GM12872 (cell line): ENCODE measurements around the gene GALNT18.

Experiments used
- TF ChIP-seq, protein P1 (sequence below): IDR thresholded peaks from 3 replicates; pipeline ENCODE4 v1.5.1; 2011; ENCODE audit warnings: low read depth, mild to moderate bottlenecking, low read length, moderate library complexity; ENCODE audit not compliant: insufficient read depth

Gene GALNT18

DNA sequence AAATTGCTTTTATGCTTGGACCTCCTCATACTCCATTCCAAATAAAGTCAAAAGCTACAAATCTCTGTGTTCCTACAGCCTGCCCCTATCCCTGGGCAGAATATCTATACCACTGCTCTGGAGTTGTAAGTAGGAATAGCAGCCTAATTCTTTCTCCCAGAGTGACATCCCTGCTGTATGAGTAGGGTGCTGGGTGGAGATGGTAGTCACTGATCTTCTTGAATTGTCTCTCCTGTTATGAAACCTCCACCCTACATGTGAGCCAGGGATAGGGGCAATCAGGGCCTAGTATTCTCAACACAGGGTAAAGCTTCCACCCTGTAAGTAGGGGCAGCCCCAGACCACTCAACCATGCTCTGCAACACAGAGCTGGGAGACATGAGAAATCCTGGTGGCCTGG is 19.8 kb downstream of the GALNT18 start:
- TF ChIP-seq, protein P1, sequence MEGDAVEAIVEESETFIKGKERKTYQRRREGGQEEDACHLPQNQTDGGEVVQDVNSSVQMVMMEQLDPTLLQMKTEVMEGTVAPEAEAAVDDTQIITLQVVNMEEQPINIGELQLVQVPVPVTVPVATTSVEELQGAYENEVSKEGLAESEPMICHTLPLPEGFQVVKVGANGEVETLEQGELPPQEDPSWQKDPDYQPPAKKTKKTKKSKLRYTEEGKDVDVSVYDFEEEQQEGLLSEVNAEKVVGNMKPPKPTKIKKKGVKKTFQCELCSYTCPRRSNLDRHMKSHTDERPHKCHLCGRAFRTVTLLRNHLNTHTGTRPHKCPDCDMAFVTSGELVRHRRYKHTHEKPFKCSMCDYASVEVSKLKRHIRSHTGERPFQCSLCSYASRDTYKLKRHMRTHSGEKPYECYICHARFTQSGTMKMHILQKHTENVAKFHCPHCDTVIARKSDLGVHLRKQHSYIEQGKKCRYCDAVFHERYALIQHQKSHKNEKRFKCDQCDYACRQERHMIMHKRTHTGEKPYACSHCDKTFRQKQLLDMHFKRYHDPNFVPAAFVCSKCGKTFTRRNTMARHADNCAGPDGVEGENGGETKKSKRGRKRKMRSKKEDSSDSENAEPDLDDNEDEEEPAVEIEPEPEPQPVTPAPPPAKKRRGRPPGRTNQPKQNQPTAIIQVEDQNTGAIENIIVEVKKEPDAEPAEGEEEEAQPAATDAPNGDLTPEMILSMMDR: no peak

DNA sequence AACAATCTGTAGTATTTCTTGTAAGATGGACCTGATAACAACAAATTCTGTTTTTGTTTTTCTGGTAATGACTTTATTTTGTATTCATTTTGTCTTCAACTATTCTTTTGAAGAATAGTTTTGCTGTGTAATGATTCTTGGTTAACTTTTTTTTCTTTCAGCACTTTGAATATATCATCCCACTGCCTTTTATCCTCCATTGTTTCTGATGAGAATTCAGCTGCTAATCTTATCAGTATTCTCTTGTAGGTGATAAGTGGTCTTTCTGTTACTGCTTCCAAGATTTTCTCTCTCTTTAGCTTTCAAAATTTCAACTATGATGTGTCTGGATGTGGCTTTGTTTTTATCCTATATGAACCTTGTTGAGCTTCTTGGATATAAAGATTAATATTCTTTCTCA is 21.5 kb downstream of the GALNT18 start:
- TF ChIP-seq, protein P1: no peak

- TF ChIP-seq, protein P1: no peak
These were observed 23.6 kb downstream of the GALNT18 start for GRCh38 chr11:11598243-11598642.

- TF ChIP-seq, protein P1: no peak
These were observed 27.6 kb downstream of the GALNT18 start for GRCh38 chr11:11594162-11594561.

DNA sequence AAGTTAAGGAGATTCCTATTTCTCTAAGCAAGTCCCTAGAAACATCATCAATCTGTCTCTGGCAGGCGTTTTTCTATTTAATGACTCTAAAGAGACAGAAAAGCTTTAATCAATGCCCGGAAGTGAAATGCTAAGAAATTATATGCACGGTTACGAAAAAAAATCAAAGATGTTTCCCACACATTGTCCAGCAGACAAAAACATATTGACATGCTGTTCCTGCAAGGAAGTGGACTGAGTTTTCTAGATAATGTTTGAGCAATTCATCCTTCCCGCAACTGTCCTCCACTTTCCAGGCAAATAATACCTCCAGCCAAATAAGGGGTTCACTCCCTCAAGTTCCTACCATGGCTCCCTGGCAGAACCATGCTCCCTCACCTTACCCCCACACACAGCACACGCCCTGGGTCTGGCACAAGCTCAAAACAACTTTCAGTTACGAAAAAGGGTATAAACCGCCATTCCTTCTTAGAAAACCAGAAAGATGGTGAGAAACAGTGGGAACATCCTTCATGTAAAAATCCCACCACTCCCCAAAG is 29.6 kb downstream of the GALNT18 start:
- TF ChIP-seq, protein P1: no peak

DNA sequence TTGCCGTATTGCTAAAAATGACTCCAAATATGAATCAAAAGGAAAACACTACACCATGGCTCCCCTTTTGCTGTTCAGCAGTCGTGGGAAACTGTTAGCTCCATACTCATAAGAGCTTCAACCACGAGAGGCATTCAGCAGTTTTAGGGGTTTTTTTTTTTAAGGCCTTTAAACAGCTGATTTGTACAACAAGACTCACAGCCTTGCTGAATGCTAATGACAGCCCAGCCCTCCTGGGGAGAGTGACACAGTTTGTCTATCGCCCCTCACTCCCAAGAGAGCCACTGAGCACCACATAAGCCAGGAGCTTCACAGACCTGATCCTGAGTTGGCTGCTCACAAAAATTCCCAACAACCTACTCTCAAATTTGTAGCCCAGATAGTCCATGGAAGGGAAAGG is 32.4 kb downstream of the GALNT18 start:
- TF ChIP-seq, protein P1: no peak

GRCh38 chr11:11588891-11589290 is 32.9 kb downstream of the GALNT18 start:
- TF ChIP-seq, protein P1: no peak

DNA sequence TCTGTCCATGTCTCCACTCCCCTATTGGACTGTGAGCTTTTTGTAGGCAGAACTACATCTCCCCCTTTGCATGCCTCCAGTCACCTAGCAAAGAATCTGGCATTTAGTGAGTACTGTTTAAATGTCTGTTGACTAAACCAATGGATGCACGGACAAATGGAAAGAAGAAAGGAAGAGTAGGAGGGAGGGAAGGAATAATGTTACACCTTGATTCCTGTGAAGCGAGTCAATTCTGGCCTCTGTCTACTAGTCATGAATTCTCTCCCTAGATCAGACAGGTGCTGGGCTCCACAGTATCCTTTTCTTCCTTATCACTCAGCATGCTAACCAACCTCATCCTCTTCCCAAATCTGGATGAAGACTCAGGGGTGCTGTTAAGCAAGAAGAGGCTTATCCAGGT is 33.6 kb downstream of the GALNT18 start:
- TF ChIP-seq, protein P1: no peak
